Sciatic nerve (tissue), 2 donors: ENCODE measurements around the gene MID2. TPM values are rescaled to one million over a fixed set of nuclear protein-coding genes. Genes with fewer than 3 reads are reported as not detected.
"Not testable (repeated sequence)": the region's sequence is repeated elsewhere in the genome, so short reads cannot be mapped to it uniquely, and the experiment has no call there.

Experiments used
- ATAC-seq: fragments of 200-7000 bp; cut with Tn5 transposase; one replicate; pipeline ENCODE4 v1.9.1; 2020; ENCODE audit warnings: mild to moderate bottlenecking, moderate library complexity
- DNase-seq: peaks from one replicate; pipeline ENCODE4 v3.0.0-alpha.2; 2020; ENCODE audit warnings: low spot score
- intact Hi-C: fragments of 100-400 bp; cut with DNase I; formaldehyde crosslinking; loops from one replicate; pipeline ENCODE4 v1.14.2; 2022
- total RNA-seq: library from RNA; stranded (reverse); fragmentation: NEBNext Ultra II Directional; extraction: Animal tissue kit (Norgen Biotek cat#: 25700); gene quantifications from one replicate; pipeline ENCODE4 v1.2.1, GENCODE V29; 2021
- donor health status: DM: no; HTN: no; CAD: no.
- donor health status: DM: no; HTN: no; CAD: no.

The MID2 gene
- total RNA-seq, 1 donor from 2014 or later, result 26.7 TPM

- intact Hi-C loops, result no loop called here
- ATAC-seq (no peak), DNase-seq (no peak)
Observed at GRCh38 chrX:107924136-107924746, 98.6 kb downstream of the MID2 start.

GRCh38 chrX:107934262-107934661, 108.6 kb downstream of the MID2 start:
- no peak for ATAC-seq
- intact Hi-C loops, result no loop called here
- DNase-seq, result no peak

GRCh38 chrX:107935200-107935599, 109.5 kb downstream of the MID2 start:
- ATAC-seq, result no peak
- intact Hi-C loops, result no loop called here
- no peak for DNase-seq

GRCh38 chrX:107935664-107936433, 110.2 kb downstream of the MID2 start:
- ATAC-seq, result no peak
- DNase-seq, result no peak
- intact Hi-C loops, result no loop called here

GRCh38 chrX:107936434-107936730, 110.7 kb downstream of the MID2 start:
- DNase-seq (no peak), ATAC-seq (no peak)
- intact Hi-C loops, result no loop called here

- intact Hi-C loops, result no loop called here
- no peak for DNase-seq
- ATAC-seq, result no peak
Observed at GRCh38 chrX:107940095-107940494, 114.4 kb downstream of the MID2 start.

GRCh38 chrX:107955337-107955736, 129.7 kb downstream of the MID2 start:
- ATAC-seq, intact Hi-C loops: not testable (repeated sequence)

GRCh38 chrX:107968623-107969022, 143.0 kb downstream of the MID2 start:
- DNase-seq, result no peak
- no peak for ATAC-seq
- intact Hi-C loops, result no loop called here

More at GRCh38 chrX:107955337-107955736, 129.7 kb downstream of the MID2 start:
- DNase-seq, result not testable (repeated sequence)

GRCh38 chrX:107970073-107970472, 144.4 kb downstream of the MID2 start:
- DNase-seq, result no peak
- intact Hi-C loops, result no loop called here
- ATAC-seq, result no peak

GRCh38 chrX:107971636-107972035, 146.0 kb downstream of the MID2 start:
- DNase-seq, result no peak
- ATAC-seq, result no peak
- intact Hi-C loops, result no loop called here

Other genes starting within 250 kb of the MID2 start
- 32.1 TPM for gene PRPS1, start 197.4 kb upstream of the MID2 start, total RNA-seq
- gene TSC22D3, start 50.1 kb upstream of the MID2 start, total RNA-seq, result 93.5 TPM
- gene NCBP2L, start 48.1 kb upstream of the MID2 start, total RNA-seq, result not detected
- not detected for gene TEX13B, start 156.5 kb downstream of the MID2 start, total RNA-seq
- gene VSIG1, start 219.2 kb downstream of the MID2 start, total RNA-seq, result 0.36 TPM